Limb (tissue), 2 donors: ENCODE measurements around the gene BAIAP3.

Experiments
- DNase-seq, 2 donors: peaks; one replicate each; pipeline ENCODE4 v3.0.0-alpha.2; 2016; ENCODE audit errors: extremely low spot score in 2 of 2

Gene BAIAP3

GRCh38 chr16:1367486-1368174, 34.2 kb downstream of the BAIAP3 start:
- DNase-seq, result no peak

- DNase-seq, result no peak
These were observed 37.9 kb downstream of the BAIAP3 start for GRCh38 chr16:1371054-1371978.

GRCh38 chr16:1372292-1372950, 39.0 kb downstream of the BAIAP3 start:
- DNase-seq, result no peak

- no peak for DNase-seq
These were observed 41.2 kb downstream of the BAIAP3 start for GRCh38 chr16:1374418-1375297.

GRCh38 chr16:1375298-1375640, 41.8 kb downstream of the BAIAP3 start:
- no peak for DNase-seq

GRCh38 chr16:1375741-1376410, 42.4 kb downstream of the BAIAP3 start:
- DNase-seq, result no peak

GRCh38 chr16:1377406-1378010, 44.1 kb downstream of the BAIAP3 start:
- no peak for DNase-seq

- DNase-seq, result no peak
These were observed 44.8 kb downstream of the BAIAP3 start for GRCh38 chr16:1378087-1378803.

- peak in 1 of 2 donors; percentile 64 for DNase-seq
These were observed 45.4 kb downstream of the BAIAP3 start for GRCh38 chr16:1378804-1379303.

- DNase-seq, result peak; percentile 6 to 78
These were observed 46.0 kb downstream of the BAIAP3 start for GRCh38 chr16:1379304-1380076.

- DNase-seq, result no peak
These were observed 46.8 kb downstream of the BAIAP3 start for GRCh38 chr16:1380195-1380594.

GRCh38 chr16:1381612-1382406, 48.4 kb downstream of the BAIAP3 start:
- no peak for DNase-seq

GRCh38 chr16:1383556-1383955, 50.1 kb downstream of the BAIAP3 start:
- no peak for DNase-seq

GRCh38 chr16:1385232-1385631, 51.8 kb downstream of the BAIAP3 start:
- DNase-seq, result no peak

GRCh38 chr16:1387331-1387730, 53.9 kb downstream of the BAIAP3 start:
- DNase-seq, result no peak

- no peak for DNase-seq
These were observed 56.3 kb downstream of the BAIAP3 start for GRCh38 chr16:1389762-1390161.

GRCh38 chr16:1390239-1390779, 56.9 kb downstream of the BAIAP3 start:
- DNase-seq, result no peak

GRCh38 chr16:1392826-1393225, 59.4 kb downstream of the BAIAP3 start:
- DNase-seq, result no peak
